ENCODE measurements around the gene CEACAM19.
"Not testable (repeated sequence)": the region's sequence is repeated elsewhere in the genome, so short reads cannot be mapped to it uniquely, and the experiment has no call there.

Gene CEACAM19

DNA sequence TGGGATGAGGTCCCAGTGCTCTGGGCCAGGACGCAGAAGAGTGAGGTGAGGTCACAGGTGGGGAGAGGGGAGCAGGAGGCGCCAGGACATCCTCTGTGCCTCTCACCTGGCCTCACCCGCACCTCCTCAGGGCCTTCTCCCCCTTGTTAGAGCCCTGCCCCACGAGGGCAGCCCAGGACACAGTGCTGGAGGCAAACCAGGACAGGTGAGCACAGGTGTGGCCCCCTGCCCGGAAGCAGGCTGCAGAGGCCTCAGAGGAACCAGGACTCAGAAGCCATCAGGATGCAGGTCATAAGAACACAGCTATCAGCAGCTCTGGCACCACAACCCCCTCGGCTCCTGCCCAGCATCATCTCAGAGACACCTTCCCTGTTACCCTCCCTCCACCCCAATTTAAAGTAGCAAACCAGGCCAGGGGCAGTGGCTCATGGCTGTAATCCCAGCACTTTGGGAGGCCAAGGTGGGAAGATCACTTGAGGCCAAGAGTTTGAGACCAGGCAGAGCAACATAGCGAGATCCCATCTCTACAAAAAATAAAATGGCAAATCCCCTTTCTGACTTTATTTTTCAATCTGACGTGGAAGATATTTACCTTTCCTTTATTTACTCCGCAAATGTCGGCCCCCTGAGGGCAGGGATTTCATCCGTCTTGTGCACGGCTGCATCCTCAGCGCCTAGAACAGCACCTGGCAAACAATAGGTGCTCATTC is 27.4 kb downstream of the CEACAM19 start, which contains the start of gene CEACAM16:
CEACAM16 (plus strand) TSS at position 660 of the 710 bp plus-strand sequence. CDS start 2,306 bp downstream, outside the sequence.
- DNase-seq (ENCODE audit: extremely low read depth in 1 of 2, low read depth in 1 of 2): no peak

DNA sequence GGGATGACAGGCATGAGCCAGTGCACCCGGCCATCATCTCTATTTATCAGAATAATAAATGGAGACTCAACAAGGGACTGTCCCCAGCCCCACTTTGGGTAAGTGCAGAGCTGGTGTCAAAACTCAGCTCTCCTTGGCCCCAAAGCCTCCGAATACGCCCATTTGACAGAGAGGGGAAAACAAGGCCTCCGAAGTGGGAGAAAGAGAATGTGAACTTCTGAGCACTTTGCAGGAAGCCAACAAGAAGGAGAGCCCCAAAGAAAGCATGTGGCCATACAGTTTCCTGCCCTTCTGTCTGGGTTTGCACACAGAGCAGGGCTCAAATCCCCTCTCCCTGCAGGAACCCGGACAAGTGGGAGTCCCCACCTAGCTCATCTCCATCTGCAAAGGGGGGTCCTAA is 29.3 kb downstream of the CEACAM19 start:
- DNase-seq (ENCODE audit: extremely low read depth in 1 of 2, low read depth in 1 of 2): no peak

- no peak for DNase-seq (ENCODE audit: extremely low read depth in 1 of 2, low read depth in 1 of 2)
These were observed 29.9 kb downstream of the CEACAM19 start for GRCh38 chr19:44701228-44701627.

- no peak for DNase-seq (ENCODE audit: extremely low read depth in 1 of 2, low read depth in 1 of 2)
These were observed 31.4 kb downstream of the CEACAM19 start for GRCh38 chr19:44702551-44703176.

GRCh38 chr19:44703336-44704078 is 32.2 kb downstream of the CEACAM19 start:
- no peak for DNase-seq (ENCODE audit: extremely low read depth in 1 of 2, low read depth in 1 of 2)

DNA sequence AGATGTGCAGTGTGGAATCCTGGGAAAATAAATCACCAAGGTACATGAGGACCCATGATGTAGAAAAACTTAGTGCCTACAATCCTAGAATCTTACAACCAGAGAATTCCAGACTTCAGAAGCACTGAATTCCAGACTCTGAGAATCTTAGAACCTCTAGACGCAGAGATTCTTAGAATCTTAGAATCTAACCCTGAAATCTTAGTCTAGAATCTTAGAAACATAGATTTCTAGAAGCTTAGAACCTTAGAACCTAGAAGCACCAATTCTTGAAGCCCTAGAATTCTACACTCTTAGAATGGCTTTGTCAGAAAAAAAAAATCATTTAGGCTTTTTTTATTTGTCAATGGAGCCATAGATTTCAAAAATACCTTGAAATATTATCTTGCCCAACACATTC is 33.7 kb downstream of the CEACAM19 start:
- DNase-seq (ENCODE audit: extremely low read depth in 1 of 2, low read depth in 1 of 2): no peak

- DNase-seq (ENCODE audit: extremely low read depth in 1 of 2, low read depth in 1 of 2): no peak
These were observed 34.3 kb downstream of the CEACAM19 start for GRCh38 chr19:44705502-44706010.

DNA sequence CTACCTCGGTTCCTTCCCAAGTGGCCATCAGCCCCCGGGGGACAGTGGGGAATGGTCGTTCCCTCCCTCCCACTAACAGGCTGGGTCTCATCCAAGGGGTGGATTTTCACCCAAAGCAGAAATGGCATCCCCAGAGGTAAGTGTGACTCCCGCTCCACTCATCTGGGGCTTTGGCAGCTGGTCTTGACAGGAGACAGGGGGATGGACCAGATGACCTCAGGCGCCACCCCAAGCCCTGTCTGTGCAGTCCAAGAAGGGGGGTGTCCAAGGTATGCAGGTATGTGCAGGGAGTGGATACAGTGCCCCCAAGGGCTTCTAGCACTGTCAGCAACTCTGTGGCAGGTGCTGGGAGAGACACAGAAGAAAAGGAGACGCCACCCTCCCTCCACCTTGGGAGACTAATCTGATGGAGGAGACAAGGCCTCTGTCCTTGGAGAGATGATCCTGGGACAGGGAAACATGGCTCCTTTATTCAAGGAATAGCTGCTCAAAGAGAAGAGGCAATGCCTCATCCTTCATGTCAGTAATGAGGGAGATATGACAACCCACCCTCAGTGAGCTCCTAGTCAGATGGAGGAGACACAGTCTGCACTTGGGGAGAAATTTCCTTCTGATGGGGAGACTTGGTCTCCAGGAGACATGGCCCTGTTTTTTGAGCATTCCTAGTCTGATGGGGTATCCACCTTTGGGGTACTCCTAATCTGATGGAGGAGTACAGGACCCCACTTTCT is 35.4 kb downstream of the CEACAM19 start:
- no peak for DNase-seq (ENCODE audit: extremely low read depth in 1 of 2, low read depth in 1 of 2)

DNA sequence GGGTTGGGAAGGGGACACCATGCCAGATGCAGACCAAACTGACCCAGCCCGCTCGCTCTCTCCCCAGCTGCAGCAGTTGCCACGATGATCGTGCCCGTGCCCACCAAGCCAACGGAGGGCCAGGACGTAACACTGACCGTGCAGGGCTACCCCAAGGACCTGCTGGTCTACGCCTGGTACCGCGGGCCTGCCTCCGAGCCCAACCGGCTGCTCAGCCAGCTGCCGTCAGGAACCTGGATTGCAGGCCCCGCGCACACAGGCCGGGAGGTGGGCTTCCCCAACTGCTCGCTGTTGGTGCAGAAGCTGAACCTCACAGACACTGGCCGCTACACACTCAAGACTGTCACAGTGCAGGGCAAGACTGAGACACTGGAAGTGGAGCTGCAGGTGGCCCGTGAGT is 36.5 kb downstream of the CEACAM19 start:
- no peak for DNase-seq (ENCODE audit: extremely low read depth in 1 of 2, low read depth in 1 of 2)

- DNase-seq (ENCODE audit: extremely low read depth in 1 of 2, low read depth in 1 of 2): no peak
These were observed 37.7 kb downstream of the CEACAM19 start for GRCh38 chr19:44708940-44709339.

GRCh38 chr19:44709434-44710266 is 38.4 kb downstream of the CEACAM19 start:
- DNase-seq (ENCODE audit: extremely low read depth in 1 of 2, low read depth in 1 of 2): not testable (repeated sequence)

DNA sequence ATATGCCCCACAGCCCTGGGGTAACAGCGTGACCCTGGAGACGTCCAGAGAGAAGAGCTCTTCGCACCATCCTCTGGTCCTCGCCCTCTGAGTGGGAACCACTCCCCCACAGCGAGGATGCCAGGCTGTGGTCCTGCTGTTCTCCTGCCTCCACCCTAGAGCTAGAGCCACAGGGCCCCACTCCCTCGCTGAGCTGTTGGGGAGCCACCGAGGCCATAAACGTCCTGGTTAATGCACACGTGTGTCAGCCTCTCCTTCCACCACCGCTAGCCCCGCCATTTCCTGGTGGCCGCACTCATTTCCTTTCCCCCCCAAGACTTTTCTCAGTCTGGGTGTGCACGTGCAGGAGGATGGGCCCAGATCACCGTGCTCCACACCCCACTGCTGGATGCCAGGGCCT is 39.2 kb downstream of the CEACAM19 start:
- no peak for DNase-seq (ENCODE audit: extremely low read depth in 1 of 2, low read depth in 1 of 2)

- DNase-seq (ENCODE audit: extremely low read depth in 1 of 2, low read depth in 1 of 2): no peak
These were observed 41.7 kb downstream of the CEACAM19 start for GRCh38 chr19:44712864-44713515.

DNA sequence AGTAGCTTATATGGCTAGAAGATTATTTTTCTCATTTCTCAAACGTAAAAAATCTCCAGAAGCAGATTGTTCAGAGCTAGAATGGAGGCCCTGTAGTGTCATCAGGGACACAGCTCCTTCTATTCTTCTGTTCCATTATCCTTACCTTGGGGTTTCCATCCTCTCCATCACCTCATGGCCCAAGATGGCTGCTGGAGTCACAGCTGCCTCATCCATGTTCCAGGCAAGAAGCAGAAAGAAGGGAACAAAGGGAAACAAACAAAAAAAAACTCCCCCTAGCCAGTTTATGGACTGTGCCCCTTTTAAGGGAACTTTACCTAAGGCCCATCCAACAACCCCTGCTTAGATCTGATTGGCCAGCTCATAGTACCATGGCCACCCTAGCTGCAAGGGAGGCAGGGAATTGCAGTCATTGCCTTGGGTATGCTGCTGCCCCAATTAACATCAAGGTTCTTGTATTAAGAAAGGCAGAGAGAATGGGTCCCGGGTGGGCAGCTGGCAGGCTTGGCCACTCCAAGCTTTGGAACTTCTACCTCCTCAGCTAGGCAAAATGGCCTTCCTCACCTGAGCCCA is 43.4 kb downstream of the CEACAM19 start:
- no peak for DNase-seq (ENCODE audit: extremely low read depth in 1 of 2, low read depth in 1 of 2)

GRCh38 chr19:44717603-44718002 is 46.3 kb downstream of the CEACAM19 start:
- DNase-seq (ENCODE audit: extremely low read depth in 1 of 2, low read depth in 1 of 2): no peak

DNA sequence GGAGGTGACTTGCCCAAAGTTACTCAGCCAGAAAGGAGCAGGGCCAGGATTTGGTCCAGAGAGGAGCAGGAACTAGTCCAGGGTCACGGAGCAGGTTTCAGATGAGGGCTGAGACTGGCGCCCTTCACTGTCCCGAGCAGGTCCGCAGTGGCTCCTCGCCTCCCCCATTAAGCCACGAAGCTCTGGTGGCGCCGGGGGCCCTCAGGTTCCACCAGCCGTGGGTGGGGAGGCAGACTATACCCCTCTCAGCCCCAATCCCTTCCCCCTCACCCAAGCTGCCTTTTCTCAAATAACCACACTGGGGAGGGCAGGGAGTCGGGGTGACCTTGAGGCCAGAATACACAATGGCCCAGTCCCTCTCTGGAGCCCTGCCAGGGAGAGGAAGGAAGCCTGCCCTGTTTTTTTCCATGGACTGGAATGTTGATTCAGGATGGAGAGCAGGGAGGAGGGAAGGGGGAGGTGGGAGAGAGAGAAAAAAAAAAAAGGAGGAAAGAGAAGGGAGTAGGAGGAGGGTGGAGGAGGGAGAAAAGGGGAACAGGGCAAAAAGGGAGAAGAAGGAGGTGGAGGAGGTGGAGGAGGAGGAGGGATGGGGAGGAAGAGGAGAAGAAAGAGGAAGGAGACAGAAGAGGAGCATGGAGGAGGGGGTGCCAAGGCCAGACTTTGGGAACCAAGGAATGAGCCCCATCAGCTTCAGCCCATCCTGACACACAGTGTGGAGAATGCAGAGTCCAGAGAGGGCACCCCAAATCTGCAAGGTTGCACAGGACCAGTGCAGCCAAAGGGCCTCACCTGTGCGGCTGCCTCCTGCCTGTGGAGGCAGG is 47.4 kb downstream of the CEACAM19 start:
- no peak for DNase-seq (ENCODE audit: extremely low read depth in 1 of 2, low read depth in 1 of 2)

DNA sequence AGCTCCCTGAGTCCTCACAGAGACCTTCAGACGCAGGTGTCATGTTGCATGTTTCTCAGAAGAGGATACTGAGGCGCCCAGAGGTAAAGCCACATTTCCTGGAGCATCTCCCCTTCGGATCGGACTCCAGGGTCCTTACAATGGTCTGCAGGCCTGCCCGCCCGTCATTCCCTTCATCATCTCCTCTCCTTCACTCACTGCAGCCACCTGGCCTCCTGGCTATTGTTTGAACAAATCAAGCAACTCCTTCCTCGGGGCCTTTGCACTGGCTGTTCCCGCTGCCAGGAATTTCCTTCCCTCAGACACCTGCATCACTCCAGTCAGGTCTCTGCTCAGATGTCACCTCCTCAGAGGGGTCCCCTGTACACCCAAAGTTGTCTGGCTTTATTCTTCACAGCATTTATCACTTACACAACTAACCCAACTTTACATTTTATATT is 48.0 kb downstream of the CEACAM19 start:
- no peak for DNase-seq (ENCODE audit: extremely low read depth in 1 of 2, low read depth in 1 of 2)

DNA sequence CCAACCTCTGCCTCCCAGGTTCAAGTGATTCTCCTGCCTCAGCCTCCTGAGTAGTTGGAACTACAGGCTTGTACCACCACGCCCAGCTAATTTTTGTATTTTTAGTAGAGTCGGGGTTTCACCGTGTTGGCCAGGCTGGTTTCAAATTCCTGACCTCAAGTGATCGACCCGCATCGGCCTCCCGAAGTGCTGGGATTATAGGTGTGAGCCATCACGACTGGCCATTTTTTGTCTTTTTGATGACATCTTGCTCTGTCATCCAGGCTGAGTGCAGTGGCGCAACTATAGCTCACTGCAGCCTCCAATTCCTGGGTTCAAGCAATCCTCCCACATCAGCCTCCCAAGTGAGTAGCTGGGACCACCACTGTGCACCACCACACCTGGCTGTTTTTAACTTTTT is 49.1 kb downstream of the CEACAM19 start:
- DNase-seq (ENCODE audit: extremely low read depth in 1 of 2, low read depth in 1 of 2): not testable (repeated sequence)
